Thymus (tissue), 11 donors: ENCODE results near the gene SPATC1L. TPM values are rescaled to one million over a fixed set of nuclear protein-coding genes. Genes with fewer than 3 reads are reported as not detected.

Experiments used
- DNase-seq, 9 donors: peaks; one replicate each; pipeline ENCODE4 v3.0.0-alpha.2; 2013; ENCODE audit warnings: low spot score in 9 of 9, low read depth in 6 of 9, missing footprints in 1 of 9
- H3K27ac ChIP-seq, 2 donors: one replicate each; pipeline ENCODE4 v1.5.1; 2013; ENCODE audit warnings: control low read depth in 1 of 2, low read depth in 1 of 2, low read length in 1 of 2, mild to moderate bottlenecking in 1 of 2, moderate library complexity in 1 of 2
- H3K27me3 ChIP-seq, 2 donors: one replicate each; pipeline ENCODE4 v1.5.1; 2013; ENCODE audit warnings: low read length in 1 of 2; ENCODE audit not compliant: control insufficient read depth in 2 of 2, insufficient read depth in 1 of 2
- H3K36me3 ChIP-seq, 2 donors: one replicate each; pipeline ENCODE4 v1.5.1; 2013; ENCODE audit warnings: low read length in 1 of 2, mild to moderate bottlenecking in 1 of 2, moderate library complexity in 1 of 2; ENCODE audit not compliant: control insufficient read depth in 2 of 2, insufficient read depth in 2 of 2
- H3K4me1 ChIP-seq, 2 donors: one replicate each; pipeline ENCODE4 v1.5.1; 2013; ENCODE audit warnings: low read length in 2 of 2; ENCODE audit not compliant: control insufficient read depth in 2 of 2, insufficient read depth in 2 of 2
- H3K4me3 ChIP-seq, 2 donors: one replicate each; pipeline ENCODE4 v1.5.1; 2013; ENCODE audit warnings: low read length in 2 of 2, control low read depth in 1 of 2, mild to moderate bottlenecking in 1 of 2
- H3K9me3 ChIP-seq, 2 donors: one replicate each; pipeline ENCODE4 v1.5.1; 2013; ENCODE audit warnings: low read length in 1 of 2, mild to moderate bottlenecking in 1 of 2; ENCODE audit not compliant: control insufficient read depth in 2 of 2, insufficient read depth in 1 of 2
- WGBS: extraction: QIAGEN DNeasy Blood & Tissue Kit; methylation state at CpG from one replicate; pipeline ENCODE4 v1.1.7; 2013; 5-methylcytosine and 5-hydroxymethylcytosine counted together
- polyA plus RNA-seq: library from polyadenylated mRNA; stranded (reverse); fragments of 200-250 nt; gene quantifications from one replicate; pipeline ENCODE4 v1.2.3, GENCODE V29; 2013
- total RNA-seq: library from RNA; stranded (reverse); fragments of 120-200 nt; gene quantifications from one replicate; pipeline ENCODE4 v1.2.4, GENCODE V29; 2013
- donor health status: healthy.

SPATC1L gene
- total and polyA plus RNA-seq, 2 donors, result 4.8 to 9.6 TPM

- WGBS, result 97% methylated on average over 17 of the region's 17 CpGs
- Histone ChIP-seq H3K36me3 (peaks cover 0 to 2% of the 10 kb centered on the region in 2 donors), H3K9me3 (peaks cover 2 to 14% of the 10 kb centered on the region in 2 donors), H3K4me3 (no peak overlapping the region), H3K27me3 (no peaks in the 10 kb centered on the region), H3K27ac (no peak overlapping the region), H3K4me1 (no peaks in the 10 kb centered on the region)
- no peak for DNase-seq
Measured at GRCh38 chr21:46115441-46116188, 68.6 kb downstream of the SPATC1L start.

GRCh38 chr21:46114963-46115362 is 69.3 kb downstream of the SPATC1L start:
- no peak for DNase-seq
- no peaks in the 10 kb centered on the region for H3K4me1 ChIP-seq
- WGBS, result 94% methylated on average over 4 of the region's 4 CpGs
- H3K4me3 ChIP-seq, result no peak overlapping the region
- H3K36me3 ChIP-seq, result peaks cover 0 to 2% of the 10 kb centered on the region in 2 donors
- H3K27me3 ChIP-seq, result no peaks in the 10 kb centered on the region
- H3K9me3 ChIP-seq, result peaks cover 2 to 14% of the 10 kb centered on the region in 2 donors
- no peak overlapping the region for H3K27ac ChIP-seq

GRCh38 chr21:46113497-46114176 is 70.6 kb downstream of the SPATC1L start:
- Histone ChIP-seq H3K27ac (no peak overlapping the region), H3K9me3 (peaks cover 4 to 23% of the 10 kb centered on the region in 2 donors), H3K36me3 (peaks cover 0 to 2% of the 10 kb centered on the region in 2 donors), H3K4me1 (no peaks in the 10 kb centered on the region), H3K27me3 (no peaks in the 10 kb centered on the region), H3K4me3 (no peak overlapping the region)
- WGBS, result 97% methylated on average over 16 of the region's 16 CpGs
- no peak for DNase-seq

GRCh38 chr21:46112725-46113215 is 71.5 kb downstream of the SPATC1L start:
- no peaks in the 10 kb centered on the region for H3K4me1 ChIP-seq
- H3K27me3 ChIP-seq, result no peaks in the 10 kb centered on the region
- peaks cover 4 to 24% of the 10 kb centered on the region in 2 donors for H3K9me3 ChIP-seq
- no peak overlapping the region for H3K27ac ChIP-seq
- H3K36me3 ChIP-seq, result no peaks in the 10 kb centered on the region
- WGBS, result 97% methylated on average over 20 of the region's 20 CpGs
- H3K4me3 ChIP-seq, result no peak overlapping the region
- DNase-seq, result no peak

GRCh38 chr21:46111857-46112724 is 72.2 kb downstream of the SPATC1L start:
- no peaks in the 10 kb centered on the region for H3K27me3 ChIP-seq
- 96% methylated on average over 69 of the region's 69 CpGs for WGBS
- no peaks in the 10 kb centered on the region for H3K36me3 ChIP-seq
- DNase-seq, result no peak
- H3K27ac ChIP-seq, result no peak overlapping the region
- H3K4me3 ChIP-seq, result no peak overlapping the region
- H3K9me3 ChIP-seq, result peaks cover 4 to 24% of the 10 kb centered on the region in 2 donors
- H3K4me1 ChIP-seq, result no peaks in the 10 kb centered on the region

GRCh38 chr21:46111193-46111571 is 73.1 kb downstream of the SPATC1L start:
- Histone ChIP-seq H3K9me3 (peaks cover 4 to 22% of the 10 kb centered on the region in 2 donors), H3K27me3 (no peaks in the 10 kb centered on the region), H3K27ac (no peak overlapping the region), H3K4me1 (no peaks in the 10 kb centered on the region), H3K36me3 (no peaks in the 10 kb centered on the region), H3K4me3 (no peak overlapping the region)
- no peak for DNase-seq
- WGBS, result 89% methylated on average over 12 of the region's 12 CpGs

Other genes starting within 250 kb of the SPATC1L start
- gene COL6A1, start 202.7 kb downstream of the SPATC1L start, total RNA-seq, result 39.0 TPM
- 115 TPM for gene COL6A1, start 202.7 kb downstream of the SPATC1L start, polyA plus RNA-seq
- gene COL6A2, start 86.3 kb downstream of the SPATC1L start, total RNA-seq, result 55.2 TPM
- 182 TPM for gene COL6A2, start 86.3 kb downstream of the SPATC1L start, polyA plus RNA-seq
- gene FTCD, start 28.9 kb downstream of the SPATC1L start, total RNA-seq, result 0.09 TPM
- 1.6 TPM for gene FTCD, start 28.9 kb downstream of the SPATC1L start, polyA plus RNA-seq
- gene LSS, start 44.3 kb upstream of the SPATC1L start, total RNA-seq, result 15.4 TPM
- gene LSS, start 44.3 kb upstream of the SPATC1L start, polyA plus RNA-seq, result 14.9 TPM
- 38.1 TPM for gene MCM3AP, start 101.2 kb upstream of the SPATC1L start, total RNA-seq
- gene MCM3AP, start 101.2 kb upstream of the SPATC1L start, polyA plus RNA-seq, result 80.4 TPM
- gene YBEY, start 101.9 kb upstream of the SPATC1L start, total RNA-seq, result 17.2 TPM
- 27.8 TPM for gene YBEY, start 101.9 kb upstream of the SPATC1L start, polyA plus RNA-seq
- gene C21orf58, start 139.4 kb upstream of the SPATC1L start, total RNA-seq, result 7.3 TPM
- 3.4 TPM for gene C21orf58, start 139.4 kb upstream of the SPATC1L start, polyA plus RNA-seq
- 20.7 TPM for gene PCNT, start 139.7 kb upstream of the SPATC1L start, total RNA-seq
- gene PCNT, start 139.7 kb upstream of the SPATC1L start, polyA plus RNA-seq, result 16.7 TPM